GM19240 (cell line): ENCODE measurements around the gene SGK1.
"Not testable (repeated sequence)": the region's sequence is repeated elsewhere in the genome, so short reads cannot be mapped to it uniquely, and the experiment has no call there.

Experiments
- DNase-seq: peaks from one replicate; pipeline ENCODE4 v3.0.0; 2011; ENCODE audit warnings: low spot score; ENCODE audit not compliant: insufficient read length

The SGK1 gene

DNA sequence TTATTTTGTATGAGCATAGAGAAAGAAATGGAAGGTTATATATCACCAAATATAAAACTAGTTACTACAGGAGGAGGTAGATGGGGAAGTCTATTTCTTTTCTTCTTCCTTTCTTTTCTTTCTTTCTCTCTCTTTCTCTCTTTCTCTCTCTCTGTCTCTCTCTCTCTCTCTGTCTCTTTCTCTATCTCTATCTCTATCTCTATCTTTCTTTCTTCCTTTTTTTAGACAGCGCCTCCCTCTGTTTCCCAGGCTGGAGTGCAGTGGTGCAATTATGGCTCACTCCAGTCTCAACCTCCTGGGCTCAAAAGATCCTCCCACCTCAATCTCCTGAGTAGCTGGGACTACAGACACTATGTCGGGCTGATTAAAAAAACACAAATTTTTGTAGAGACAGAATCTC is 10.2 kb upstream of the SGK1 start:
- no peak for DNase-seq

DNA sequence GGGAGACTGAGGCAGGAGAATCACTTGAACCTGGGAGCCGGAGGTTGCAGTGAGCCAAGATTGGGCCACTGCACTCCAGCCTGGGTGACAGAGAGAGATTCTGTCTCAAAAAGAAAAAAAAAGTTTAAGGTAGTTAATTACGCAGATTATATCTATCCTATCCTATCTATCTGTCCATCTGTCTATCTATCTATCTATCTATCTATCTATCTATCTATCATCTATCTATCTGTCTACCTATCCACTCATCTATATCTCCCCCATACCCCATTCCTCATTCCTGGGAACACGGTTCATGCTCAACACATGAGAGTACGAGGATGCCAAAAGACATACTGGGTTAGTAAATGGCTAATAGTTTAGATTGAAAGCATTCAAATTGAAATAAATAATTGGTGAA is 8.3 kb upstream of the SGK1 start:
- DNase-seq, result not testable (repeated sequence)

GRCh38 chr6:134324766-134325165 is 6.9 kb upstream of the SGK1 start:
- no peak for DNase-seq

GRCh38 chr6:134324141-134324540 is 6.2 kb upstream of the SGK1 start:
- DNase-seq, result no peak

DNA sequence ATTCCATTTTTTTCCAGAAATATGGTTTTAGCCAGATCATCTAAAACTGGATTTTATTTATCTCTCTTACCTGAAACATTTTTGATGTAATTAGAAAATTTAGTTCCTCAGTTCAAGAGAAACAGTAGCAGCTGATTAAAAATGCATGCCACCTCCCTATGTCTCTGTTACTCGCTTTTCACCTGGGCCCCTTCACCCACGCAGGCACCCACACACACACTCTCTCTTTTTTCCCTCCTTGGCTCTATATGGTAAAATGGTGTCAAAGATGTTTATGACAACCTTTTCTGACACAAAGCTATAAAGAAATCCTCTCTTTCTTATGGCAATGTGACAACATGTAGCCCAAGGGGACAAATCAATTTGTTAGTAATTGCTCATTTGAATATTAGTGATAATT is 5.8 kb upstream of the SGK1 start:
- DNase-seq, result no peak

DNA sequence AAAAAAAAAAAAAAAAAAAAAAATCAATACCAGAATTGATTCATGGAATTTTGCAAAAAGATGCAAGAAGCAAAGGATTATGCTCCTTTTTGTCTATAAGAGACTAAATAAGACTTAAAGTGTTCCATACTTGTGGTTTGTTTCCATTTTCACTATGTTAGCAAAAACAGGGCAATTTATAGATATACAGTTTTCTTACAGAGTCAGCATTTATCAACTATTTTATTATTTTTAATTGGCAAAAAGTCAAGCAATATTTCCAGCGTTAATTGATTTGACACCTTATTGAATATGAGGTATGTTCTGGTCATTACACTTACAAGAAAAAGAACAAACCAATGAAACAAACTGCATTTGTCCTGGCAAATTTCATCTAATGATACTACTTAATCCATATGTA is 5.4 kb upstream of the SGK1 start:
- DNase-seq, result no peak

DNA sequence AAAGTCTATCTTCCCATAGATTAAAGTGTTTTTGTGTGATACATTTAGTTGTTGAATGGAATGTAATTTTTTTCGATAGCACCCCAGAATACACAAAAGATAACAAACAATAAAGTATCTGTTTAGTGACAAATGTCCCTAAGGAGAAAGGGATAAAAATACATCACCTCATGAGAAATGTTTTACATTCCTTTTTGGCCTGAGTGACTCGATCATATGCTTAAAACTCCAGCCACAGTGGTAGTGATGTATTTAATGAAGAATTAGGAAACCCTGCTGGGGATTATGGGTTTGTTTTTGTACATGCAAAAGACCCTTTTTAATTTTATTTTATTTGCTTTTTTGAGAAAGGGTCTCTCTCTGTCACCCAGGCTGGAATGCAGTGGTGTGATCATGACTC is 4.3 kb upstream of the SGK1 start:
- DNase-seq, result no peak

- DNase-seq, result no peak
Measured at GRCh38 chr6:134321246-134321645, 3.3 kb upstream of the SGK1 start.

DNA sequence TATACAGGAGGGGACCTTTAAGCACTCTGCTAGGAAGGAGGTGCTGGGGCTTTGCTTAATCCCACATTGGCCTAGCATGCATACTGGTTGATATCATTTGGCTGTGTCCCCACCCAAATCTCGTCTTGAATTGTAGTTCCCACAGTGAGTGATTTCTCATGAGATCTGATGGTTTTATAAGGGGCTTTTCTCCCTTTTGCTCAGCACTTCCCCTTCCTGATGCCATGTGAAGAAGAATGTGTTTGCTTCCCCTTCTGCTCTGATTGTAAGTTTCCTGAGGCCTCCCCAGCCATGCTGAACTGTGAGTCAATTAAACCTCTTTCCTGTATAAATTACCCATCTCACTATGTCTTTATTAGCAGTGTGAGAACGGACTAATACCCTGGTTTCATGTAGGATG is 1.8 kb upstream of the SGK1 start:
- not testable (repeated sequence) for DNase-seq

DNA sequence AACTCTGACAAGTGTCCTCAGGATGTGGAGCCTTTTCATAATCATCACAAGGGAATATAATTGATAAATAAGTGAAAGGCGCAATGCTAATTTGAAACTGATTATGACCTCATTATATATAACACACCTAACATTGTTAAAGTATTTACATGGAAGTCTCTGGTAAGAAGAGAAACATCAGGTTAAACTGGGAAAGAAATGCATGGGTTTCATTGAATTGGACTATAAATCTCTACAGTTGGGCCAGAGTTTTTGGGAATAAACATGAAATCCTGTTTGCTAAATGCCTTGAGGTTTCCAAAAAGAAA is 1.0 kb upstream of the SGK1 start:
- no peak for DNase-seq

GRCh38 chr6:134318236-134318973 is 493 bp upstream of the SGK1 start:
- no peak for DNase-seq

GRCh38 chr6:134316733-134317431 is 1.0 kb downstream of the SGK1 start:
- no peak for DNase-seq

GRCh38 chr6:134315974-134316441 is 1.9 kb downstream of the SGK1 start:
- no peak for DNase-seq

GRCh38 chr6:134315189-134315588 is 2.7 kb downstream of the SGK1 start:
- no peak for DNase-seq

- no peak for DNase-seq
Measured at GRCh38 chr6:134314006-134314821, 3.7 kb downstream of the SGK1 start.

- DNase-seq, result no peak
Measured at GRCh38 chr6:134312038-134312660, 5.8 kb downstream of the SGK1 start.

- no peak for DNase-seq
Measured at GRCh38 chr6:134310817-134311216, 7.1 kb downstream of the SGK1 start.

- DNase-seq, result no peak
Measured at GRCh38 chr6:134309983-134310605, 7.8 kb downstream of the SGK1 start.

DNA sequence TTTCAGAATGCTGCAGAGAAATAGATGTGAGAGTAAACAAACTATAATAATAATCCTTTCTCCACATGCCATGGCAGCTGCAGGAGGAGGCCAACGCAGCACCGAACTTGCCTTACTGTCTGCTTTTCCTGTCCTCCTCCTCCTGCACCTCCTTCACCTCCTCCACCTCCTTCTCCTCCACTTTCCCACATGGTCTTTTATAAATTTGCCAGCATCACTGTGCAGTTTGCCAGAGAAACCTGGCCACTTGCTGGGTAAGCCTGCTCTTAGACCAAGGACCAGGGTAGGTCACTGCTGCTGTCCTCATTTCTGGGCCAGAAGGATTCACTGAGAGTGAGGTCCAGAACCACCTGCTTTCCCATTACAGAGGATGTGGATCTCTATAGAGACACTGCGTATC is 8.7 kb downstream of the SGK1 start:
- DNase-seq, result no peak

- DNase-seq, result no peak
Measured at GRCh38 chr6:134308800-134309199, 9.1 kb downstream of the SGK1 start.

GRCh38 chr6:134307870-134308269 is 10.0 kb downstream of the SGK1 start:
- DNase-seq, result no peak
